Breast epithelium (tissue), 3 donors: ENCODE results near the gene SYT14.

Experiments
- POLR2A ChIP-seq: fragments of 450-650 bp; IDR thresholded peaks from one replicate; pipeline ENCODE4 v1.6.1; 2016; ENCODE audit warnings: antibody characterized with exemption, mild to moderate bottlenecking, moderate library complexity
- POLR2AphosphoS5 ChIP-seq, 3 donors: sonication (generic); formaldehyde crosslinking; IDR thresholded peaks; one replicate each; pipeline ENCODE4 v1.6.1; 2017; ENCODE audit warnings: antibody characterized with exemption in 3 of 3
- TF ChIP-seq, protein P1 (sequence below), 3 donors: fragments of 450-650 bp; IDR thresholded peaks; one replicate each; pipeline ENCODE4 v1.5.1; 2016 to 2017; ENCODE audit warnings: antibody characterized with exemption in 3 of 3, mild to moderate bottlenecking in 3 of 3, moderate library complexity in 3 of 3

DNA sequence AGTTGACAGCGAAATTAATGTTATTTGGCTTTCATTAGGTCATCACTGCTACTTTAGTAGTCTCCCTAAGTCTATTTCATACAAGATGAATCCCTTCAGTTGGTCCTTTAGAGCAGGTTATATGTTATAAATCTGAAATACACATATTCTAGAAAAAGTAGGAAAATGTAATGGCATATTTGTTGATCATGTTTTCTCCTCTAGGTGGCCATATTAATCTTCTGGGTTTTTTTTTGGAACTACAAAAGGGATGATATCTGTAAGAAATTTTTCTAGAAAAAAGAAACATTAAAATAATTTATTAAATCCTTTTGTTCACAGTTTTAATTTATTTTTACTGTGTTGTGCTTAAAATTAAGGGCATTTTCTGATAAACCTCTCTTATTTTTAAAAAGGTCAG lies 87.9 kb downstream of the SYT14 start:
- TF ChIP-seq, protein P1, sequence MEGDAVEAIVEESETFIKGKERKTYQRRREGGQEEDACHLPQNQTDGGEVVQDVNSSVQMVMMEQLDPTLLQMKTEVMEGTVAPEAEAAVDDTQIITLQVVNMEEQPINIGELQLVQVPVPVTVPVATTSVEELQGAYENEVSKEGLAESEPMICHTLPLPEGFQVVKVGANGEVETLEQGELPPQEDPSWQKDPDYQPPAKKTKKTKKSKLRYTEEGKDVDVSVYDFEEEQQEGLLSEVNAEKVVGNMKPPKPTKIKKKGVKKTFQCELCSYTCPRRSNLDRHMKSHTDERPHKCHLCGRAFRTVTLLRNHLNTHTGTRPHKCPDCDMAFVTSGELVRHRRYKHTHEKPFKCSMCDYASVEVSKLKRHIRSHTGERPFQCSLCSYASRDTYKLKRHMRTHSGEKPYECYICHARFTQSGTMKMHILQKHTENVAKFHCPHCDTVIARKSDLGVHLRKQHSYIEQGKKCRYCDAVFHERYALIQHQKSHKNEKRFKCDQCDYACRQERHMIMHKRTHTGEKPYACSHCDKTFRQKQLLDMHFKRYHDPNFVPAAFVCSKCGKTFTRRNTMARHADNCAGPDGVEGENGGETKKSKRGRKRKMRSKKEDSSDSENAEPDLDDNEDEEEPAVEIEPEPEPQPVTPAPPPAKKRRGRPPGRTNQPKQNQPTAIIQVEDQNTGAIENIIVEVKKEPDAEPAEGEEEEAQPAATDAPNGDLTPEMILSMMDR (IDR thresholded peaks at IDR 0.05), result no peak
- TF ChIP-seq POLR2A (no peak), POLR2AphosphoS5 (IDR thresholded peaks at IDR 0.05) (no peak)
